Measurements from ENCODE around the gene P2RY12. TPM values are rescaled to one million over a fixed set of nuclear protein-coding genes. Genes with fewer than 3 reads are reported as not detected.

P2RY12 gene
- total RNA-seq, 1 experiment from 2014 or later, result not detected

DNA sequence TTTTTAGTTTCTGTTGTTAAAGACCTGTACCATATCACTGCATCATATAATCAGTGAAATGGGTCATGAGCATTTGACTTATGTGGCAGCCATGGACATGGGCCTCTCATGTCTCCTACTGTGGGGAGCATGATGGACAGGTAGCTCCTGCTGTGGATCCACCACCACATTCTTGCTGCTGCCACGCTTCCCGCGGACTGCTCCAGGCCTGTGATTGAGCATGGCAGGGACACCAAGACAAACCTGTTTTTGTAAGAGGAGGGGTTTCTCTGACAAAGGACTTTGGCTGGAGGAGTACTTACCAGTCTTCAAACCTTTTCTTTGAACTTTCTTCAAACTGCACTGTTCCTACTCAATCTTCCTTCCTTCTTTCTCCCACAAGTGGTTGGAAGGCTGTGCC is 88.3 kb downstream of the P2RY12 start:
- H3K36me3 Mint-ChIP-seq (ENCODE audit: insufficient read depth, unreplicated experiment), result peaks cover 80% of the 10 kb centered on the region
- no peak overlapping the region for H3K4me3 Mint-ChIP-seq (ENCODE audit: unreplicated experiment)
- no peak overlapping the region for H3K27ac Mint-ChIP-seq (ENCODE audit: low read depth, unreplicated experiment)
- no peaks in the 10 kb centered on the region for H3K9me3 Mint-ChIP-seq (ENCODE audit: unreplicated experiment)
- no peaks in the 10 kb centered on the region for H3K27me3 Mint-ChIP-seq (ENCODE audit: insufficient read depth, unreplicated experiment)
- CTCF ChIA-PET, result interaction anchor here (0.8 kb wide), 1 partner anchor 9 kb away, joined by 3 read pairs; no protein-coding TSS in a partner anchor
- DNase-seq (ENCODE audit: unreplicated experiment), result no peak
- no TSS peak for BruUV-seq (replicated peaks)
- POLR2A ChIA-PET, result interaction anchor here (1.0 to 2.1 kb wide), 3 partner anchors 10 to 24 kb away, joined by 3 to 5 read pairs (median 3); no protein-coding TSS in a partner anchor
- peaks cover 5% of the 10 kb centered on the region for H3K4me1 Mint-ChIP-seq (ENCODE audit: insufficient read depth, unreplicated experiment)
- TF ChIP-seq CTCF (IDR thresholded peaks at IDR 0.05; ENCODE audit: unreplicated experiment), result no peak
- intact Hi-C loops (cut with micrococcal nuclease), result no loop called here

DNA sequence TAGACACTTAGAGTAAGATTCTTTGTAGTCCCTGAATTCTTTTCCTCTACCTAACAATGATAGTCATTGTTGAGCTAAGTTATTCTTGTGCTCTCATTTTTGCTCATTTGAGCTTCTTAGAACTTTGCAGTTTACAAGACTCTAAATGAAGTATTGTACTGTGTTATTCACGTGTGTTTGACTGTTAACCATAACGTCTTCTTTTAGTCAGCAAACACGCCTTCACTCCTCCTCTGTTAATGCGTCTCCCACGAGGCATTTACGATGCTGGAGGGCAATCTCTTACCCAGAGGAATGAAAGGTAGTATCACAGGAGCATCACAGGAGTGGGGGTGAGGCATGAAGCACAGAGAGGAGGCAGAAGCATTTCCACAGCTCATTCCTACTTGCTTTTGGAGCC is 91.4 kb downstream of the P2RY12 start:
- no TSS peak for BruUV-seq (replicated peaks)
- Mint-ChIP-seq H3K27me3 (ENCODE audit: insufficient read depth, unreplicated experiment) (no peaks in the 10 kb centered on the region), H3K27ac (ENCODE audit: low read depth, unreplicated experiment) (no peak overlapping the region), H3K36me3 (ENCODE audit: insufficient read depth, unreplicated experiment) (peaks cover 57% of the 10 kb centered on the region), H3K4me3 (ENCODE audit: unreplicated experiment) (no peak overlapping the region), H3K9me3 (ENCODE audit: unreplicated experiment) (no peaks in the 10 kb centered on the region), H3K4me1 (ENCODE audit: insufficient read depth, unreplicated experiment) (no peaks in the 10 kb centered on the region)
- intact Hi-C loops (cut with micrococcal nuclease), result no loop called here
- DNase-seq (ENCODE audit: unreplicated experiment), result no peak
- POLR2A ChIA-PET, result interaction anchor here (0.6 to 3.0 kb wide), 11 partner anchors 8 to 1745 kb away, joined by 3 to 23 read pairs (median 3); partner anchors contain the start of genes GPR87 and P2RY14
- no peak for TF ChIP-seq CTCF (IDR thresholded peaks at IDR 0.05; ENCODE audit: unreplicated experiment)
- CTCF ChIA-PET, result interaction anchor here (0.6 to 3.7 kb wide), 9 partner anchors 8 to 175 kb away, joined by 3 to 26 read pairs (median 5); no protein-coding TSS in a partner anchor

GRCh38 chr3:151290673-151291072 is 93.9 kb downstream of the P2RY12 start:
- TF ChIP-seq CTCF (IDR thresholded peaks at IDR 0.05; ENCODE audit: unreplicated experiment), result peak; percentile 75
- ChIA-PET CTCF (interaction anchor here (1.2 to 3.7 kb wide), 4 partner anchors 16 to 123 kb away, joined by 3 to 26 read pairs (median 10); no protein-coding TSS in a partner anchor), POLR2A (interaction anchor here (1.7 to 3.0 kb wide), 2 partner anchors 13 to 36 kb away, joined by 3 to 23 read pairs; no protein-coding TSS in a partner anchor)
- no peak overlapping the region for H3K4me3 Mint-ChIP-seq (ENCODE audit: unreplicated experiment)
- BruUV-seq (replicated peaks), result no TSS peak
- DNase-seq (ENCODE audit: unreplicated experiment), result peak; percentile 56
- H3K4me1 Mint-ChIP-seq (ENCODE audit: insufficient read depth, unreplicated experiment), result no peaks in the 10 kb centered on the region
- intact Hi-C loops (cut with micrococcal nuclease), result loop anchor here (1.0 to 2.0 kb wide), 6 partner anchors 37 to 628 kb away; no protein-coding TSS in a partner anchor
- H3K27ac Mint-ChIP-seq (ENCODE audit: low read depth, unreplicated experiment), result no peak overlapping the region
- no peaks in the 10 kb centered on the region for H3K27me3 Mint-ChIP-seq (ENCODE audit: insufficient read depth, unreplicated experiment)
- peaks cover 39% of the 10 kb centered on the region for H3K36me3 Mint-ChIP-seq (ENCODE audit: insufficient read depth, unreplicated experiment)
- no peaks in the 10 kb centered on the region for H3K9me3 Mint-ChIP-seq (ENCODE audit: unreplicated experiment)

DNA sequence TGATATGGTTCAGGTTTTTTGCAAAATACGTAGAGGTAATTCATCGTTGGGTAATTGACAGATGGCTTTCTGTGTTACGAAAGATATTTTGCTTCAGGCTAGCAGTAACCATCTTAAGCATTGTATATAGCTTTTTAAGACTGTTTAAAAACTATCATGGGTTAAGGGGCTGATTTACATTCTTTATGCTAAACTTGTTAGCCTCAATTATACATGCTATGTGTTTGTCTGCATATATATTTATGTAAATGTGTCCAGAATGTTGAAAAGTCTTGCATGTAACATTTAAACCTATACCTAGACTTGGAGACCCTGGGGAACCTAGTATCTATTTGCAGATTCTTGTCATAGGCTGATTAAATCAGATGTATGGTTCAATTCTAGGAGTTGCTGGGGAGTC is 95.1 kb downstream of the P2RY12 start:
- no peaks in the 10 kb centered on the region for H3K27me3 Mint-ChIP-seq (ENCODE audit: insufficient read depth, unreplicated experiment)
- H3K4me3 Mint-ChIP-seq (ENCODE audit: unreplicated experiment), result no peak overlapping the region
- intact Hi-C loops (cut with micrococcal nuclease), result no loop called here
- peaks cover 26% of the 10 kb centered on the region for H3K36me3 Mint-ChIP-seq (ENCODE audit: insufficient read depth, unreplicated experiment)
- POLR2A ChIA-PET, result interaction anchor here (0.6 to 1.8 kb wide), 4 partner anchors 16 to 121 kb away, joined by 3 to 6 read pairs (median 4); no protein-coding TSS in a partner anchor
- BruUV-seq (replicated peaks), result no TSS peak
- no peak overlapping the region for H3K27ac Mint-ChIP-seq (ENCODE audit: low read depth, unreplicated experiment)
- no peaks in the 10 kb centered on the region for H3K9me3 Mint-ChIP-seq (ENCODE audit: unreplicated experiment)
- no peaks in the 10 kb centered on the region for H3K4me1 Mint-ChIP-seq (ENCODE audit: insufficient read depth, unreplicated experiment)
- no peak for DNase-seq (ENCODE audit: unreplicated experiment)
- CTCF ChIA-PET, result interaction anchor here (0.5 to 6.4 kb wide), 8 partner anchors 27 to 605 kb away, joined by 3 to 67 read pairs (median 4); partner anchors contain the start of genes ERICH6 and GPR87
- TF ChIP-seq CTCF (IDR thresholded peaks at IDR 0.05; ENCODE audit: unreplicated experiment), result no peak

Other genes with a start within 250 kb of the P2RY12 start
- not detected in 2 replicates for gene GPR171, start 181.5 kb downstream of the P2RY12 start, total RNA-seq (2022)
- gene P2RY14, start 106.2 kb downstream of the P2RY12 start, total RNA-seq (2022), result not detected in 2 replicates
- gene GPR87, start 67.9 kb downstream of the P2RY12 start, total RNA-seq (2022), result 41.9 and 51.8 TPM in 2 replicates
- gene P2RY13, start 55.2 kb downstream of the P2RY12 start, total RNA-seq (2022), result not detected in 2 replicates
- not detected in 2 replicates for gene IGSF10, start 76.3 kb upstream of the P2RY12 start, total RNA-seq (2022)

All from MCF 10A (cell line).